ENCODE results near the gene STRN3.
"Not testable (repeated sequence)": the region's sequence is repeated elsewhere in the genome, so short reads cannot be mapped to it uniquely, and the experiment has no call there.

The STRN3 gene

GRCh38 chr14:30972036-30972732 is 54.0 kb downstream of the STRN3 start:
- DNase-seq (ENCODE audit: low read depth in 2 of 2): not testable (repeated sequence)

- no peak for DNase-seq (ENCODE audit: low read depth in 2 of 2)
Observed at GRCh38 chr14:30971586-30971985, 54.6 kb downstream of the STRN3 start.

GRCh38 chr14:30969796-30970195 is 56.4 kb downstream of the STRN3 start:
- not testable (repeated sequence) for DNase-seq (ENCODE audit: low read depth in 2 of 2)

GRCh38 chr14:30967364-30968098 is 58.6 kb downstream of the STRN3 start:
- not testable (repeated sequence) for DNase-seq (ENCODE audit: low read depth in 2 of 2)

GRCh38 chr14:30966415-30967363 is 59.5 kb downstream of the STRN3 start:
- DNase-seq (ENCODE audit: low read depth in 2 of 2): no peak

GRCh38 chr14:30965861-30966260 is 60.3 kb downstream of the STRN3 start:
- not testable (repeated sequence) for DNase-seq (ENCODE audit: low read depth in 2 of 2)

- DNase-seq (ENCODE audit: low read depth in 2 of 2): not testable (repeated sequence)
Observed at GRCh38 chr14:30962537-30962936, 63.6 kb downstream of the STRN3 start.

- DNase-seq (ENCODE audit: low read depth in 2 of 2): no peak
Observed at GRCh38 chr14:30961330-30961729, 64.8 kb downstream of the STRN3 start.

- no peak for DNase-seq (ENCODE audit: low read depth in 2 of 2)
Observed at GRCh38 chr14:30960216-30960615, 66.0 kb downstream of the STRN3 start.

GRCh38 chr14:30958555-30959407 is 67.4 kb downstream of the STRN3 start:
- no peak for DNase-seq (ENCODE audit: low read depth in 2 of 2)

- DNase-seq (ENCODE audit: low read depth in 2 of 2): no peak
Observed at GRCh38 chr14:30957813-30958370, 68.3 kb downstream of the STRN3 start.

GRCh38 chr14:30949651-30950050 is 76.5 kb downstream of the STRN3 start:
- no peak for DNase-seq (ENCODE audit: low read depth in 2 of 2)

GRCh38 chr14:30943694-30944093 is 82.5 kb downstream of the STRN3 start:
- DNase-seq (ENCODE audit: low read depth in 2 of 2): no peak

- DNase-seq (ENCODE audit: low read depth in 2 of 2): no peak
Observed at GRCh38 chr14:30940886-30941285, 85.3 kb downstream of the STRN3 start.

- DNase-seq (ENCODE audit: low read depth in 2 of 2): no peak
Observed at GRCh38 chr14:30938617-30939016, 87.6 kb downstream of the STRN3 start.

GRCh38 chr14:30935445-30935844 is 90.7 kb downstream of the STRN3 start:
- DNase-seq (ENCODE audit: low read depth in 2 of 2): no peak

- not testable (repeated sequence) for DNase-seq (ENCODE audit: low read depth in 2 of 2)
Observed at GRCh38 chr14:30933937-30934336, 92.2 kb downstream of the STRN3 start.

GRCh38 chr14:30928462-30928861 is 97.7 kb downstream of the STRN3 start:
- no peak for DNase-seq (ENCODE audit: low read depth in 2 of 2)

GRCh38 chr14:30925254-30925653 is 100.9 kb downstream of the STRN3 start:
- no peak for DNase-seq (ENCODE audit: low read depth in 2 of 2)

- DNase-seq (ENCODE audit: low read depth in 2 of 2): no peak
Observed at GRCh38 chr14:30921788-30922187, 104.4 kb downstream of the STRN3 start.

GRCh38 chr14:30921305-30921704 is 104.9 kb downstream of the STRN3 start:
- peak; percentile 6 to 7 for DNase-seq (ENCODE audit: low read depth in 2 of 2)
